Liver (tissue), 3 donors: ENCODE data around the gene MAP3K13.

Experiments used
- FOXA1 ChIP-seq: IDR thresholded peaks from 2 replicates; pipeline ENCODE4 v1.6.1; 2016; ENCODE audit warnings: antibody characterized with exemption
- GABPA ChIP-seq, 2 donors: IDR thresholded peaks in 1 of 2; conservative IDR thresholded peaks in 1 of 2; 2 replicates each; pipeline ENCODE4 v1.6.1; 2016; ENCODE audit warnings: antibody characterized with exemption in 2 of 2, mild to moderate bottlenecking in 1 of 2, moderate library complexity in 1 of 2
- HNF4A ChIP-seq, 2 donors: conservative IDR thresholded peaks; 2 replicates each; pipeline ENCODE4 v1.6.1; 2016; ENCODE audit warnings: antibody characterized with exemption in 2 of 2, mild to moderate bottlenecking in 2 of 2
- MAX ChIP-seq: IDR thresholded peaks from 2 replicates; pipeline ENCODE4 v1.6.1; 2016; ENCODE audit warnings: antibody characterized with exemption
- RAD21 ChIP-seq, 2 donors: IDR thresholded peaks; 2 replicates each; pipeline ENCODE4 v1.6.1; 2016; ENCODE audit warnings: antibody characterized with exemption in 2 of 2, mild to moderate bottlenecking in 2 of 2
- REST ChIP-seq: IDR thresholded peaks from 2 replicates; pipeline ENCODE4 v1.6.1; 2016; ENCODE audit warnings: antibody characterized with exemption, mild to moderate bottlenecking
- RXRA ChIP-seq, 2 donors: IDR thresholded peaks; 2 replicates each; pipeline ENCODE4 v1.6.1; 2017 to 2018; ENCODE audit warnings: antibody characterized with exemption in 2 of 2, mild to moderate bottlenecking in 1 of 2
- SP1 ChIP-seq: IDR thresholded peaks from 2 replicates; pipeline ENCODE4 v1.6.1; 2018; ENCODE audit warnings: antibody characterized with exemption, mild to moderate bottlenecking
- TAF1 ChIP-seq: conservative IDR thresholded peaks from 2 replicates; pipeline ENCODE4 v1.6.1; 2016; ENCODE audit warnings: antibody characterized with exemption, mild to moderate bottlenecking
- YY1 ChIP-seq: IDR thresholded peaks from 2 replicates; pipeline ENCODE4 v1.6.1; 2016; ENCODE audit warnings: antibody characterized with exemption, mild to moderate bottlenecking
- TF ChIP-seq, protein P1 (sequence below): fragments of 150-350 bp; IDR thresholded peaks from 2 replicates; pipeline ENCODE4 v1.5.1; 2017; ENCODE audit warnings: improper control_type of control experiment, low read depth, low read length; ENCODE audit not compliant: missing input control
- TF ChIP-seq, protein P2 (sequence below): IDR thresholded peaks from 2 replicates; pipeline ENCODE4 v1.6.1; 2016; ENCODE audit warnings: antibody characterized with exemption
- TF ChIP-seq, protein P3 (sequence below): IDR thresholded peaks from 2 replicates; pipeline ENCODE4 v1.6.1; 2016; ENCODE audit warnings: antibody characterized with exemption
- donor health status: healthy.
- donor health status: healthy.

DNA sequence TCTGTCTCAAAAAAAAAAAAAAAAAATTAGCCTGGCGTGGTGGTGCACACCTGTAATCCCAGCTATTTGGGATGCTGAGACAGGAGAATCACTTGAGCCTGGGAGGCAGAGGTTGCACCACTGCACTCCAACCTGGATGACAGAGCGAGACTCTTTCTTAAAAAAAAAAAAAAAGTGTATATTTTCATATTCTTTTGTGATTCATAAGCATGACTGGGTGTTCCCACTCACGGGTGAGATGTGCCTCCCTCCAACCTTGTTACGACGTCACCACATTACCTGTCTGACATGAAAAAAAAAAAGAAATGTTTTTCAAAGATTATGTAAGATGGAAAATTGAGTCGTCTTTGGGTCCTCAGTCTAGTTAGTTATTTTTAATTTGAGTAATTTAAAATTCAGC lies 79.1 kb downstream of the MAP3K13 start:
- TF ChIP-seq REST, result no peak
- TF ChIP-seq, protein P1, sequence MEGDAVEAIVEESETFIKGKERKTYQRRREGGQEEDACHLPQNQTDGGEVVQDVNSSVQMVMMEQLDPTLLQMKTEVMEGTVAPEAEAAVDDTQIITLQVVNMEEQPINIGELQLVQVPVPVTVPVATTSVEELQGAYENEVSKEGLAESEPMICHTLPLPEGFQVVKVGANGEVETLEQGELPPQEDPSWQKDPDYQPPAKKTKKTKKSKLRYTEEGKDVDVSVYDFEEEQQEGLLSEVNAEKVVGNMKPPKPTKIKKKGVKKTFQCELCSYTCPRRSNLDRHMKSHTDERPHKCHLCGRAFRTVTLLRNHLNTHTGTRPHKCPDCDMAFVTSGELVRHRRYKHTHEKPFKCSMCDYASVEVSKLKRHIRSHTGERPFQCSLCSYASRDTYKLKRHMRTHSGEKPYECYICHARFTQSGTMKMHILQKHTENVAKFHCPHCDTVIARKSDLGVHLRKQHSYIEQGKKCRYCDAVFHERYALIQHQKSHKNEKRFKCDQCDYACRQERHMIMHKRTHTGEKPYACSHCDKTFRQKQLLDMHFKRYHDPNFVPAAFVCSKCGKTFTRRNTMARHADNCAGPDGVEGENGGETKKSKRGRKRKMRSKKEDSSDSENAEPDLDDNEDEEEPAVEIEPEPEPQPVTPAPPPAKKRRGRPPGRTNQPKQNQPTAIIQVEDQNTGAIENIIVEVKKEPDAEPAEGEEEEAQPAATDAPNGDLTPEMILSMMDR, result no peak
- no peak for TF ChIP-seq TAF1
- TF ChIP-seq MAX, result no peak
- TF ChIP-seq, protein P2, sequence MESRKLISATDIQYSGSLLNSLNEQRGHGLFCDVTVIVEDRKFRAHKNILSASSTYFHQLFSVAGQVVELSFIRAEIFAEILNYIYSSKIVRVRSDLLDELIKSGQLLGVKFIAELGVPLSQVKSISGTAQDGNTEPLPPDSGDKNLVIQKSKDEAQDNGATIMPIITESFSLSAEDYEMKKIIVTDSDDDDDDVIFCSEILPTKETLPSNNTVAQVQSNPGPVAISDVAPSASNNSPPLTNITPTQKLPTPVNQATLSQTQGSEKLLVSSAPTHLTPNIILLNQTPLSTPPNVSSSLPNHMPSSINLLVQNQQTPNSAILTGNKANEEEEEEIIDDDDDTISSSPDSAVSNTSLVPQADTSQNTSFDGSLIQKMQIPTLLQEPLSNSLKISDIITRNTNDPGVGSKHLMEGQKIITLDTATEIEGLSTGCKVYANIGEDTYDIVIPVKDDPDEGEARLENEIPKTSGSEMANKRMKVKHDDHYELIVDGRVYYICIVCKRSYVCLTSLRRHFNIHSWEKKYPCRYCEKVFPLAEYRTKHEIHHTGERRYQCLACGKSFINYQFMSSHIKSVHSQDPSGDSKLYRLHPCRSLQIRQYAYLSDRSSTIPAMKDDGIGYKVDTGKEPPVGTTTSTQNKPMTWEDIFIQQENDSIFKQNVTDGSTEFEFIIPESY, result no peak
- TF ChIP-seq RAD21 (IDR thresholded peaks at IDR 0.05), result no peak
- no peak for TF ChIP-seq SP1
- no peak for TF ChIP-seq GABPA (IDR thresholded peaks at IDR 0.05 in 1 of 2, conservative IDR thresholded peaks at IDR 0.05 in 1 of 2)
- TF ChIP-seq, protein P3, sequence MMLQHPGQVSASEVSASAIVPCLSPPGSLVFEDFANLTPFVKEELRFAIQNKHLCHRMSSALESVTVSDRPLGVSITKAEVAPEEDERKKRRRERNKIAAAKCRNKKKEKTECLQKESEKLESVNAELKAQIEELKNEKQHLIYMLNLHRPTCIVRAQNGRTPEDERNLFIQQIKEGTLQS, result no peak
- TF ChIP-seq YY1, result no peak
- TF ChIP-seq FOXA1, result no peak
- no peak for TF ChIP-seq HNF4A (conservative IDR thresholded peaks at IDR 0.05)
- TF ChIP-seq RXRA (IDR thresholded peaks at IDR 0.05), result no peak
